ENCODE measurements around the gene ROBO4. TPM values are rescaled to one million over a fixed set of nuclear protein-coding genes. Genes with fewer than 3 reads are reported as not detected.

ROBO4 gene
- total RNA-seq, 2 experiments from 2014 or later = not detected

- intact Hi-C loops (cut with DNase I, micrococcal nuclease) = no loop called here
- Mint-ChIP-seq H3K4me1 (peaks cover under 1% of the 10 kb centered on the region), H3K27me3 (no peaks in the 10 kb centered on the region), H3K4me3 (no peak within 1 kb of the TSS), H3K36me3 (ENCODE audit: low read depth) (no peaks in the 10 kb centered on the region), H3K27ac (no peak within 1 kb of the TSS), H3K9me3 (ENCODE audit: low read depth) (no peaks in the 10 kb centered on the region)
- ChIA-PET POLR2A (no interaction called here), CTCF (interaction anchor here (1.0 to 2.0 kb wide), 2 partner anchors 15 to 59 kb away, joined by 5 read pairs; no protein-coding TSS in a partner anchor)
- no peak for DNase-seq
- no peak for ATAC-seq
Measured at GRCh38 chr11:124935548-124936514, 38.2 kb upstream of the ROBO4 start, which contains the start of gene HEPACAM. TSS of gene HEPACAM (minus strand) at chr11:124936047. CDS start at chr11:124936006, 41 bp downstream.

GRCh38 chr11:124934862-124935547, 37.3 kb upstream of the ROBO4 start:
- DNase-seq (no peak), ATAC-seq (no peak)
- peaks cover 6% of the 10 kb centered on the region for H3K4me1 Mint-ChIP-seq
- no peak overlapping the region for H3K27ac Mint-ChIP-seq
- no peaks in the 10 kb centered on the region for H3K27me3 Mint-ChIP-seq
- intact Hi-C loops (cut with DNase I, micrococcal nuclease) = no loop called here
- CTCF ChIA-PET = interaction anchor here (1.0 to 2.0 kb wide), 3 partner anchors 9 to 59 kb away, joined by 4 to 5 read pairs (median 5); no protein-coding TSS in a partner anchor
- H3K4me3 Mint-ChIP-seq = no peak overlapping the region
- no peaks in the 10 kb centered on the region for H3K36me3 Mint-ChIP-seq (ENCODE audit: low read depth)
- POLR2A ChIA-PET = no interaction called here
- no peaks in the 10 kb centered on the region for H3K9me3 Mint-ChIP-seq (ENCODE audit: low read depth)

GRCh38 chr11:124930799-124931198, 33.1 kb upstream of the ROBO4 start:
- Mint-ChIP-seq H3K27ac (no peak overlapping the region), H3K36me3 (ENCODE audit: low read depth) (no peaks in the 10 kb centered on the region), H3K9me3 (ENCODE audit: low read depth) (no peaks in the 10 kb centered on the region), H3K4me3 (no peak overlapping the region), H3K27me3 (no peaks in the 10 kb centered on the region), H3K4me1 (peaks cover 6% of the 10 kb centered on the region)
- POLR2A ChIA-PET = no interaction called here
- ATAC-seq (peak; percentile 58), DNase-seq (no peak)
- intact Hi-C loops (cut with DNase I, micrococcal nuclease) = no loop called here
- CTCF ChIA-PET = interaction anchor here (0.6 to 1.0 kb wide), 2 partner anchors 11 to 241 kb away, joined by 3 read pairs; no protein-coding TSS in a partner anchor

- no peak for DNase-seq
- no peak overlapping the region for H3K4me3 Mint-ChIP-seq
- ChIA-PET CTCF (interaction anchor here (1.5 kb wide), 1 partner anchor 53 kb away, joined by 3 read pairs; no protein-coding TSS in a partner anchor), POLR2A (no interaction called here)
- no peaks in the 10 kb centered on the region for H3K36me3 Mint-ChIP-seq (ENCODE audit: low read depth)
- no peak overlapping the region for H3K27ac Mint-ChIP-seq
- intact Hi-C loops (cut with DNase I, micrococcal nuclease) = no loop called here
- no peaks in the 10 kb centered on the region for H3K9me3 Mint-ChIP-seq (ENCODE audit: low read depth)
- peaks cover 7% of the 10 kb centered on the region for H3K4me1 Mint-ChIP-seq
- no peaks in the 10 kb centered on the region for H3K27me3 Mint-ChIP-seq
- ATAC-seq = no peak
Measured at GRCh38 chr11:124928942-124929665, 31.4 kb upstream of the ROBO4 start.

GRCh38 chr11:124923296-124923695, 25.6 kb upstream of the ROBO4 start:
- peaks cover 20% of the 10 kb centered on the region for H3K4me1 Mint-ChIP-seq
- no peaks in the 10 kb centered on the region for H3K27me3 Mint-ChIP-seq
- ChIA-PET POLR2A (no interaction called here), CTCF (no interaction called here)
- no peaks in the 10 kb centered on the region for H3K36me3 Mint-ChIP-seq (ENCODE audit: low read depth)
- ATAC-seq = no peak
- peak; percentile 16 for DNase-seq
- no peaks in the 10 kb centered on the region for H3K9me3 Mint-ChIP-seq (ENCODE audit: low read depth)
- H3K27ac Mint-ChIP-seq = no peak overlapping the region
- intact Hi-C loops (cut with DNase I, micrococcal nuclease) = no loop called here
- H3K4me3 Mint-ChIP-seq = no peak overlapping the region

GRCh38 chr11:124922831-124923230, 25.2 kb upstream of the ROBO4 start:
- peak; percentile 6 for DNase-seq
- ChIA-PET CTCF (no interaction called here), POLR2A (no interaction called here)
- Mint-ChIP-seq H3K9me3 (ENCODE audit: low read depth) (no peaks in the 10 kb centered on the region), H3K27ac (no peak overlapping the region), H3K4me3 (no peak overlapping the region), H3K27me3 (no peaks in the 10 kb centered on the region), H3K36me3 (ENCODE audit: low read depth) (no peaks in the 10 kb centered on the region), H3K4me1 (peaks cover 20% of the 10 kb centered on the region)
- intact Hi-C loops (cut with DNase I, micrococcal nuclease) = no loop called here
- ATAC-seq = peak; percentile 37

- peak; percentile 88 for DNase-seq
- Mint-ChIP-seq H3K4me1 (peaks cover 20% of the 10 kb centered on the region), H3K4me3 (no peak overlapping the region), H3K27ac (no peak overlapping the region), H3K36me3 (ENCODE audit: low read depth) (no peaks in the 10 kb centered on the region), H3K27me3 (no peaks in the 10 kb centered on the region), H3K9me3 (ENCODE audit: low read depth) (no peaks in the 10 kb centered on the region)
- POLR2A ChIA-PET = no interaction called here
- CTCF ChIA-PET = interaction anchor here (0.7 to 1.4 kb wide), 3 partner anchors 15 to 88 kb away, joined by 3 to 5 read pairs (median 3); partner anchors contain the start of gene HEPACAM
- intact Hi-C loops (cut with DNase I, micrococcal nuclease) = loop anchor here in 1 of 2 experiments (1.0 to 2.0 kb wide), 2 partner anchors 32 to 44 kb away; no protein-coding TSS in a partner anchor
- peak; percentile 87 for ATAC-seq
Measured at GRCh38 chr11:124920870-124921609, 23.4 kb upstream of the ROBO4 start.

GRCh38 chr11:124920356-124920755, 22.7 kb upstream of the ROBO4 start:
- H3K4me3 Mint-ChIP-seq = no peak overlapping the region
- H3K27ac Mint-ChIP-seq = no peak overlapping the region

GRCh38 chr11:124919898-124920297, 22.2 kb upstream of the ROBO4 start:
- Mint-ChIP-seq H3K36me3 (ENCODE audit: low read depth) (no peaks in the 10 kb centered on the region), H3K27ac (no peak overlapping the region), H3K4me3 (no peak overlapping the region), H3K27me3 (no peaks in the 10 kb centered on the region), H3K4me1 (peaks cover 20% of the 10 kb centered on the region), H3K9me3 (ENCODE audit: low read depth) (no peaks in the 10 kb centered on the region)
- ChIA-PET CTCF (interaction anchor here (0.6 to 1.2 kb wide), 4 partner anchors 11 to 186 kb away, joined by 3 to 4 read pairs (median 3); no protein-coding TSS in a partner anchor), POLR2A (no interaction called here)
- intact Hi-C loops (cut with DNase I, micrococcal nuclease) = loop anchor here in 1 of 2 experiments (1.0 to 2.0 kb wide), 2 partner anchors 33 to 43 kb away; no protein-coding TSS in a partner anchor
- DNase-seq (no peak), ATAC-seq (no peak)

More at GRCh38 chr11:124920356-124920755, 22.7 kb upstream of the ROBO4 start:
- DNase-seq = no peak
- CTCF ChIA-PET = interaction anchor here (0.6 to 1.4 kb wide), 5 partner anchors 10 to 186 kb away, joined by 3 to 5 read pairs (median 3); partner anchors contain the start of gene HEPACAM
- no peak for ATAC-seq
- no peaks in the 10 kb centered on the region for H3K36me3 Mint-ChIP-seq (ENCODE audit: low read depth)
- POLR2A ChIA-PET = no interaction called here
- intact Hi-C loops (cut with DNase I, micrococcal nuclease) = loop anchor here in 1 of 2 experiments (1.0 to 2.0 kb wide), 2 partner anchors 33 to 44 kb away; no protein-coding TSS in a partner anchor
- H3K4me1 Mint-ChIP-seq = peaks cover 20% of the 10 kb centered on the region
- no peaks in the 10 kb centered on the region for H3K9me3 Mint-ChIP-seq (ENCODE audit: low read depth)
- H3K27me3 Mint-ChIP-seq = no peaks in the 10 kb centered on the region

- DNase-seq (no peak), ATAC-seq (no peak)
- Mint-ChIP-seq H3K4me3 (no peak within 1 kb of the TSS), H3K36me3 (ENCODE audit: low read depth) (no peaks in the 10 kb centered on the region), H3K27ac (no peak within 1 kb of the TSS), H3K4me1 (peaks cover 17% of the 10 kb centered on the region), H3K27me3 (no peaks in the 10 kb centered on the region), H3K9me3 (ENCODE audit: low read depth) (no peaks in the 10 kb centered on the region)
- ChIA-PET POLR2A (no interaction called here), CTCF (interaction anchor here (0.7 to 1.2 kb wide), 3 partner anchors 43 to 81 kb away, joined by 3 to 4 read pairs (median 3); no protein-coding TSS in a partner anchor)
- intact Hi-C loops (cut with DNase I, micrococcal nuclease) = no loop called here
Measured at GRCh38 chr11:124918950-124919349, 21.3 kb upstream of the ROBO4 start, which contains the start of gene HEPN1. TSS of gene HEPN1 (plus strand) at chr11:124919250.

Measured in activated CD4-positive, alpha-beta T cell treated with anti-CD3 and anti-CD28 coated beads for 36 hours (primary cell).